ENCODE measurements around the gene ING4. TPM values are rescaled to one million over a fixed set of nuclear protein-coding genes. Genes with fewer than 3 reads are reported as not detected.

ING4 gene
- total and polyA plus RNA-seq, 2 of the 13 experiments (the other 11 are each of a cell fraction or from before 2014, with no cell fraction given) = 14.4 to 32.4 TPM

- peak overlapping the region; percentile 59 for H2AFZ ChIP-seq (ENCODE audit: low read length)
- H3K79me2 ChIP-seq (ENCODE audit: insufficient read depth, low read length) = no peaks in the 10 kb centered on the region
- WGBS (ENCODE audit: low lambda C conversion rate) = 11% methylated on average over 6 of the region's 6 CpGs
- peak overlapping the region; percentile 38; the same call in 1 of the 2 replicates for H3K9ac ChIP-seq (ENCODE audit: insufficient read depth, low read depth, low read length)
- ChIA-PET POLR2A (interaction anchor here (1.1 to 2.7 kb wide), 4 partner anchors 9 to 45 kb away, joined by 3 to 13 read pairs (median 4); partner anchors contain the start of genes LPAR5 and ZNF384), CTCF (ENCODE audit: low intra/inter-chr PET ratio, low total read pairs) (no interaction called here)
- H3K27me3 ChIP-seq (ENCODE audit: control insufficient read depth in 1 of 2, insufficient read depth in 2 of 2, low read length in 2 of 2) = peaks cover 1 to 18% of the 10 kb centered on the region in 2 experiments; a peak in 4 of 5 replicates
- ATAC-seq (peak; percentile 57), FAIRE-seq (no peak), DNase-seq (ENCODE audit: low spot score) (no peak)
- no TSS peak for BruUV-seq (replicated peaks)
- intact Hi-C loops (cut with micrococcal nuclease; ENCODE audit: unreplicated experiment) (no loop called here), in situ Hi-C loops (cut with HindIII; ENCODE audit: extremely low pct_ligation_motif_present, low pct_unique_long_range_greater_than_20kb) (no loop called here)
- H3K27ac ChIP-seq (ENCODE audit: extremely low read length, insufficient read depth, low read length) = no peak overlapping the region
- peaks cover 26% of the 10 kb centered on the region for H3K4me1 ChIP-seq (ENCODE audit: insufficient read depth, low read length)
- H3K9me3 ChIP-seq (ENCODE audit: low read length) = no peaks in the 10 kb centered on the region
- H4K20me1 ChIP-seq (ENCODE audit: insufficient read depth, low read length) = no peaks in the 10 kb centered on the region
- H3K4me2 ChIP-seq (ENCODE audit: low read depth, low read length) = peak overlapping the region; percentile 71
- no peaks in the 10 kb centered on the region for H3K36me3 ChIP-seq (replicated peaks in 1 of 2; ENCODE audit: control insufficient read depth in 1 of 2, insufficient read depth in 2 of 2, low read length in 2 of 2)
- H3K4me3 ChIP-seq (replicated peaks in 1 of 3; ENCODE audit: insufficient read depth in 1 of 3, low read depth in 2 of 3, low read length in 3 of 3) = peak overlapping the region; percentile 38 to 59 (median 40); a peak in 5 of 6 replicates
- TF ChIP-seq ZNF737 (CRISPR knock-in tag; IDR thresholded peaks at IDR 0.05; ENCODE audit: borderline replicate concordance) = no peak
- no peak for TF ChIP-seq SP5 (CRISPR knock-in tag; IDR thresholded peaks at IDR 0.05; ENCODE audit: borderline replicate concordance, low read depth)
- TF ChIP-seq GABPB1 (CRISPR knock-in tag; IDR thresholded peaks at IDR 0.05) = peak; percentile 41; the same call in 1 of the 2 replicates
- no peak for TF ChIP-seq MTA1 (CRISPR knock-in tag; IDR thresholded peaks at IDR 0.05; ENCODE audit: borderline replicate concordance)
- TF ChIP-seq PHF20 (CRISPR knock-in tag; IDR thresholded peaks at IDR 0.05) = peak; percentile 74; the same call in 1 of the 2 replicates
- no peak for TF ChIP-seq BRF2 (CRISPR knock-in tag; IDR thresholded peaks at IDR 0.05)
- TF ChIP-seq TAF1 (CRISPR knock-in tag; IDR thresholded peaks at IDR 0.05) = 0 out of 2 replicates have a peak, but pooled peaks have one; percentile 20
- peak; percentile 77 for TF ChIP-seq KAT8 (CRISPR knock-in tag; IDR thresholded peaks at IDR 0.05)
- TF ChIP-seq ETS1 (CRISPR knock-in tag; IDR thresholded peaks at IDR 0.05) = no peak
- no peak for TF ChIP-seq ZNF251 (CRISPR knock-in tag; IDR thresholded peaks at IDR 0.05)
- no peak for TF ChIP-seq PRMT3 (CRISPR knock-in tag; IDR thresholded peaks at IDR 0.05; ENCODE audit: borderline replicate concordance, low read depth)
- no peak for TF ChIP-seq ZBTB1 (CRISPR knock-in tag; IDR thresholded peaks at IDR 0.05; ENCODE audit: borderline replicate concordance)
- TF ChIP-seq ZNF101 (CRISPR knock-in tag; IDR thresholded peaks at IDR 0.05; ENCODE audit: borderline replicate concordance, low read depth) = no peak
- TF ChIP-seq ZNF274 (CRISPR knock-in tag; IDR thresholded peaks at IDR 0.05) = peak; percentile 86; the same call in 1 of the 2 replicates
- TF ChIP-seq RBFOX2 (IDR thresholded peaks at IDR 0.05; ENCODE audit: low read depth, low read length) = 0 out of 2 replicates have a peak, but pooled peaks have one; percentile 22
- TF ChIP-seq ZNF816 (CRISPR knock-in tag; IDR thresholded peaks at IDR 0.05; ENCODE audit: borderline replicate concordance) = no peak
- peak; percentile 74 for TF ChIP-seq POLR2AphosphoS5 (IDR thresholded peaks at IDR 0.05; ENCODE audit: low read depth, low read length)
- TF ChIP-seq ZNF564 (CRISPR knock-in tag; IDR thresholded peaks at IDR 0.05) = no peak
- TF ChIP-seq POLR2G (IDR thresholded peaks at IDR 0.05; ENCODE audit: low read depth, low read length) = peak; percentile 49; the same call in 1 of the 2 replicates
- TF ChIP-seq SP140L (CRISPR knock-in tag; IDR thresholded peaks at IDR 0.05; ENCODE audit: borderline replicate concordance) = no peak
- 0 out of 2 replicates have a peak, but pooled peaks have one; percentile 35 for TF ChIP-seq NFKB2 (CRISPR knock-in tag; IDR thresholded peaks at IDR 0.05; ENCODE audit: borderline replicate concordance)
- TF ChIP-seq AGO1 (IDR thresholded peaks at IDR 0.05; ENCODE audit: low read depth, low read length, poor library complexity, severe bottlenecking) = no peak
- TF ChIP-seq POLR2A (IDR thresholded peaks at IDR 0.05; ENCODE audit: insufficient read depth in 1 of 2, low read depth in 2 of 2, low read length in 2 of 2) = peak in 1 of 2 experiments; percentile 64; a peak in 2 of 4 replicates
- TF ChIP-seq ZFY (CRISPR knock-in tag; IDR thresholded peaks at IDR 0.05) = 0 out of 2 replicates have a peak, but pooled peaks have one; percentile 12
Measured at GRCh38 chr12:6644257-6644596, 18.7 kb downstream of the ING4 start.
